Kidney capillary endothelial cell (primary cell): ENCODE measurements around the gene TPSD1.
A peak's percentile ranks its signal among the peaks of the same experiment; 100 is the strongest.
"Not testable (repeated sequence)": the region's sequence is repeated elsewhere in the genome, so short reads cannot be mapped to it uniquely, and the experiment has no call there.

Experiments used
- DNase-seq: peaks from one replicate; pipeline ENCODE4 v3.0.0-alpha.2; 2018; ENCODE audit warnings: low spot score

The TPSD1 gene

GRCh38 chr16:1282324-1282973 lies 26.6 kb downstream of the TPSD1 start:
- DNase-seq = no peak

GRCh38 chr16:1283296-1283695 lies 27.4 kb downstream of the TPSD1 start:
- no peak for DNase-seq

- DNase-seq = no peak
Observed at GRCh38 chr16:1283996-1284616, 28.2 kb downstream of the TPSD1 start.

GRCh38 chr16:1285669-1286512 lies 30.0 kb downstream of the TPSD1 start:
- no peak for DNase-seq

DNA sequence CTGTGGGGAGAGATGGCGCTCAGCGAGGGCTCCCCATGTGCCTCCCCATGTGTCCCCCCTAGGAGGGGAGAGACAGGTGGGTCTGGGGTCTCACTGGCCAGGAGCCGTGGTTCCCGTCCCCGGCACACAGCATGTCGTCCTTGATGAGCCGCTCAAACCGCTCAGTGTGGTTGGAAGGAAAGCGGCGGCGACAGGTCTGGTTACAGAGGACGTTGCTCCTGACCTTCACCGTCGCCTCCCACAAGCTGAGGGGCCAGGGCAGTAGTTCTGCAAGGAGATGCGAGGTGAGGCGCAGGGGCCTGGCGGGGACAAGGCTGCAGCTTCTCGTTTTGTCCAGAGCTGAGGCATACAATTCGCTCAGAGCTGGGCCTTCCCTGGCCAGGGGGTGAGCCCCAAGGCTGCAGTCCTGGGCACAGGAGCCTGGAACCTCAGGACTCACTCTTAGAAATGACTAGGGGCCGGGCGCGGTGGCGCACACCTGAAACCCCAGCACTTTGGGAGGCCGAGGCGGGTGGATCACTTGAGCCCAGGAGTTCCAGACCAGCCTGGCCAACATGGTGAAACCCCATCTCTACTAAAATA lies 30.7 kb downstream of the TPSD1 start:
- DNase-seq = no peak

GRCh38 chr16:1287982-1288670 lies 32.3 kb downstream of the TPSD1 start:
- DNase-seq = no peak

GRCh38 chr16:1288813-1289476 lies 33.1 kb downstream of the TPSD1 start:
- no peak for DNase-seq

GRCh38 chr16:1289477-1289866 lies 33.6 kb downstream of the TPSD1 start:
- no peak for DNase-seq

GRCh38 chr16:1290063-1290501 lies 34.2 kb downstream of the TPSD1 start:
- no peak for DNase-seq

DNA sequence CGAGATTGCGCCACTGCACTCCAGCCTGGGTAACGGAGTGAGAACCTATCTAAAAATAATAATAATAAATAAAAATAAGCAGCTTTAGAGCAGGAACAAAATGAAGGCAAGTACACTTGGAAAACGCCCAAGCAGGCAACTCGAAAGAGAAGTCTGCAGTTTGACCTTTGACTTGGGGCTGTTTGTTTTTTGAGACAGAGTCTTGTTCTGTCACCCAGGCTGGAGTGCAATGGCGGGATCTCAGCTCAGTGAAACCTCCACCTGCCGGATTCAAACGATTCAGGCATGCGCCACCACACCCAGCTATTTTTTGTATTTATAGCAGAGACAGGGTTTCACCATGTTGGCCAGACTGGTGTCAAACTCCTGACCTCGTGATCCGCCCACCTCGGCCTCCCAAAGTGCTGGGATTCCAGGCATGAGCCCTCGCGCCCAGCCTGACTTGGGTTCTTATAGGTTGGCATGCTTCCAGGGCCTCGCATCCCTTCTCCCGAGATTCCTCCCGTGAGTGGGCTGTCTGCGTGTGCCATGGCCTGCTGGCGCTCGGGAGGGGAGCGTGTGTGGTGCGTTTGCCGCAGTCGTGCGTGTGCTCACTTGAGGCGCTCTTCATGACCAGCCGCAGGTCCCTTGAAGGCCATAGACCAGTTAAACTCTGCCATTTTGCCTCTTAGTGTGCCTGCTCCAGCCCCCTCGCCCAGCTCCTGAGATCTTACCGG lies 35.1 kb downstream of the TPSD1 start:
- DNase-seq = no peak

DNA sequence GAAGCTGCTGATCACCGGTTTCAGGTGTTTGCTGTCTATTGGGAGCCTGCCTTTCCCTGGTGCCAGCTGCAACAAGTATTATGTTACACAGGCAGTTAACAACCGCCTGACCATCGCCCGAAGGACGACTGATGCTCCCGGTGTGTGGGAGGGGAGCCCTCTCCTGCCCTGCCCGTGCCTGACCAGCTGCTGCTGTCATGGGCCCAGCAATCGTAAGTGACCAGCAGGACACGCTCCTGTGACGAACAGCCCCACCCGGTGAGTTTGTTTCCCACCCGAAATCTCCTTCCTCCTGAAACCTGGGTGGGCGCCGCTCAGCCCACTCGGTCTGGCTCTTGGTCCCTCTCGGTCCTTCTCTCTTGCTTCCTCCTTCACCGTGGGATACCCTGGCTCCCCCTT lies 35.7 kb downstream of the TPSD1 start:
- no peak for DNase-seq

GRCh38 chr16:1292208-1292607 lies 36.3 kb downstream of the TPSD1 start:
- DNase-seq = not testable (repeated sequence)

GRCh38 chr16:1292808-1293207 lies 36.9 kb downstream of the TPSD1 start:
- not testable (repeated sequence) for DNase-seq

GRCh38 chr16:1293921-1294656 lies 38.2 kb downstream of the TPSD1 start:
- no peak for DNase-seq

DNA sequence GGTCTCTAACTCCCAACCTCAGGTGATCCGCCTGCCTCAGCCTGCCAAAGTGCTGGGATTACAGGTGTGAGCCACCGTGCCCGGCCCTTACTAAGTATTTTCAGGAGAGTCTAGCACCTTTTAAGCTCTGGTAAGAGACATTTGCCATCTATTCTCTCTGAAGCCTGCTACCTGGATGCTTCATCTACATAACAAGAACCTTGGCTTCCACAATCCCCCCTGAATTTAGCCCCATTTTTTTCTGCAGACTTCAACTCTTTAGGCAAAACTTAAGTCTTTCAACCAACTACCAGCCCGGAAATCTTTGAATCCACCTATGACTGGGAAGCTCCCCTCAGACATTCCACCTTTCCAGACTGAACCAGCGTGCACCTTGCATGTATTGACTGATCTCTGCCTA lies 39.6 kb downstream of the TPSD1 start:
- DNase-seq = no peak

GRCh38 chr16:1296688-1297017 lies 40.8 kb downstream of the TPSD1 start:
- not testable (repeated sequence) for DNase-seq

- peak; percentile 87 for DNase-seq
Observed at GRCh38 chr16:1297018-1297696, 41.3 kb downstream of the TPSD1 start.

- no peak for DNase-seq
Observed at GRCh38 chr16:1298406-1298805, 42.5 kb downstream of the TPSD1 start.

- DNase-seq = no peak
Observed at GRCh38 chr16:1299012-1299867, 43.4 kb downstream of the TPSD1 start.
